ENCODE data around the gene RFFL.

DNA sequence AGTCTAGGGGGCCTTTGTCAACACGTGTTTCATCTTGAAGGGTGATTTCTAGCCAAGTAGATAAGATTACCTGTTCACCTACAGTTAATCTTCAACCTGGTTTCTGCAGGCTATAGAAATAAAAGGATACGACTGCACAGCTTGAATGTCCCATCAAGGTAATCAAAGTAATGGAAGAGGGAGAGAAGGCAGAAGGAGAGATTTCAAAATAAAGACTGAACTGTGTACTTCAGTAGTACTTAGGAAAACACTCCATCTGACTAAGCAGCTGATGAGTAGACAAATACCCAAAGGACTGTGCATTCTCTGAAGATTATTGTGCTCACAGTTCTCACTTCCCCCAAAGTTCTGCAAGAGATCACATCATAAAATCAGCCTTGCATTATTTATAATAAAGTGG lies 5.8 kb upstream of the RFFL start:
- TF ChIP-seq, protein P1, sequence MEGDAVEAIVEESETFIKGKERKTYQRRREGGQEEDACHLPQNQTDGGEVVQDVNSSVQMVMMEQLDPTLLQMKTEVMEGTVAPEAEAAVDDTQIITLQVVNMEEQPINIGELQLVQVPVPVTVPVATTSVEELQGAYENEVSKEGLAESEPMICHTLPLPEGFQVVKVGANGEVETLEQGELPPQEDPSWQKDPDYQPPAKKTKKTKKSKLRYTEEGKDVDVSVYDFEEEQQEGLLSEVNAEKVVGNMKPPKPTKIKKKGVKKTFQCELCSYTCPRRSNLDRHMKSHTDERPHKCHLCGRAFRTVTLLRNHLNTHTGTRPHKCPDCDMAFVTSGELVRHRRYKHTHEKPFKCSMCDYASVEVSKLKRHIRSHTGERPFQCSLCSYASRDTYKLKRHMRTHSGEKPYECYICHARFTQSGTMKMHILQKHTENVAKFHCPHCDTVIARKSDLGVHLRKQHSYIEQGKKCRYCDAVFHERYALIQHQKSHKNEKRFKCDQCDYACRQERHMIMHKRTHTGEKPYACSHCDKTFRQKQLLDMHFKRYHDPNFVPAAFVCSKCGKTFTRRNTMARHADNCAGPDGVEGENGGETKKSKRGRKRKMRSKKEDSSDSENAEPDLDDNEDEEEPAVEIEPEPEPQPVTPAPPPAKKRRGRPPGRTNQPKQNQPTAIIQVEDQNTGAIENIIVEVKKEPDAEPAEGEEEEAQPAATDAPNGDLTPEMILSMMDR (IDR thresholded peaks at IDR 0.05; ENCODE audit: low read depth, low read length) = no peak
- TF ChIP-seq EZH2phosphoT487 (IDR thresholded peaks at IDR 0.05; ENCODE audit: low read depth) = no peak

Data from OCI-LY3 (cell line).